Measurements from ENCODE around the gene PRKCE.

DNA sequence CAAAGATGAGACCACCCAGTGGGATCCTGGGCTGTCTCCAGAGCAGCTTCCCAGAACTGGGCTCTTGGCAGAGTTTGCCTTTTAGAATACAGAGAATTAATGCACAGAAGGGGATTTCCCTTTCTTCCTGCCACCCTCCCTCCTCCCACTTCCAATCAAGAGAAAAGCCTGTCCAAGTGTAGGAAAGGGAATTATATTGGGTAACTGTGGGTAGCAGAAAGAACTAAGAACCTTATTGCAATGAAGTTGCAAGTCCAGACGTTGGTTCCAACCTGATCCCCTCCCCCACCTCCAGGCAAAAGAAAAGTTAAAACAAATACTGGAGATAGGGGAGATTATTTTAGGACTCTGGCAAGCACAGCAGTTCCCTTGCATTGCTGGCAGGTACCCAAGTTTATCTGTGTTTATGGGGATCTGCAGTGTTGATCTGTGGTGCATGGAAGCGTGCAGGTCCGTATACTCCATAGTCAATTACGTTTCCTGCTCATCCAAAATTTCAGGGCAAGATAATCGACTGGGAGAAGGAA, 114.3 kb downstream of the PRKCE start:
- TF ChIP-seq, protein P1, sequence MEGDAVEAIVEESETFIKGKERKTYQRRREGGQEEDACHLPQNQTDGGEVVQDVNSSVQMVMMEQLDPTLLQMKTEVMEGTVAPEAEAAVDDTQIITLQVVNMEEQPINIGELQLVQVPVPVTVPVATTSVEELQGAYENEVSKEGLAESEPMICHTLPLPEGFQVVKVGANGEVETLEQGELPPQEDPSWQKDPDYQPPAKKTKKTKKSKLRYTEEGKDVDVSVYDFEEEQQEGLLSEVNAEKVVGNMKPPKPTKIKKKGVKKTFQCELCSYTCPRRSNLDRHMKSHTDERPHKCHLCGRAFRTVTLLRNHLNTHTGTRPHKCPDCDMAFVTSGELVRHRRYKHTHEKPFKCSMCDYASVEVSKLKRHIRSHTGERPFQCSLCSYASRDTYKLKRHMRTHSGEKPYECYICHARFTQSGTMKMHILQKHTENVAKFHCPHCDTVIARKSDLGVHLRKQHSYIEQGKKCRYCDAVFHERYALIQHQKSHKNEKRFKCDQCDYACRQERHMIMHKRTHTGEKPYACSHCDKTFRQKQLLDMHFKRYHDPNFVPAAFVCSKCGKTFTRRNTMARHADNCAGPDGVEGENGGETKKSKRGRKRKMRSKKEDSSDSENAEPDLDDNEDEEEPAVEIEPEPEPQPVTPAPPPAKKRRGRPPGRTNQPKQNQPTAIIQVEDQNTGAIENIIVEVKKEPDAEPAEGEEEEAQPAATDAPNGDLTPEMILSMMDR (conservative IDR thresholded peaks at IDR 0.05; ENCODE audit: low read length) = no peak
- TF ChIP-seq EZH2phosphoT487 (IDR thresholded peaks at IDR 0.05; ENCODE audit: borderline replicate concordance, low read depth, low read length) = no peak

All from OCI-LY7 (cell line).